ENCODE results near the gene GIGYF2.
"Not testable (repeated sequence)": the region's sequence is repeated elsewhere in the genome, so short reads cannot be mapped to it uniquely, and the experiment has no call there.

The GIGYF2 gene

DNA sequence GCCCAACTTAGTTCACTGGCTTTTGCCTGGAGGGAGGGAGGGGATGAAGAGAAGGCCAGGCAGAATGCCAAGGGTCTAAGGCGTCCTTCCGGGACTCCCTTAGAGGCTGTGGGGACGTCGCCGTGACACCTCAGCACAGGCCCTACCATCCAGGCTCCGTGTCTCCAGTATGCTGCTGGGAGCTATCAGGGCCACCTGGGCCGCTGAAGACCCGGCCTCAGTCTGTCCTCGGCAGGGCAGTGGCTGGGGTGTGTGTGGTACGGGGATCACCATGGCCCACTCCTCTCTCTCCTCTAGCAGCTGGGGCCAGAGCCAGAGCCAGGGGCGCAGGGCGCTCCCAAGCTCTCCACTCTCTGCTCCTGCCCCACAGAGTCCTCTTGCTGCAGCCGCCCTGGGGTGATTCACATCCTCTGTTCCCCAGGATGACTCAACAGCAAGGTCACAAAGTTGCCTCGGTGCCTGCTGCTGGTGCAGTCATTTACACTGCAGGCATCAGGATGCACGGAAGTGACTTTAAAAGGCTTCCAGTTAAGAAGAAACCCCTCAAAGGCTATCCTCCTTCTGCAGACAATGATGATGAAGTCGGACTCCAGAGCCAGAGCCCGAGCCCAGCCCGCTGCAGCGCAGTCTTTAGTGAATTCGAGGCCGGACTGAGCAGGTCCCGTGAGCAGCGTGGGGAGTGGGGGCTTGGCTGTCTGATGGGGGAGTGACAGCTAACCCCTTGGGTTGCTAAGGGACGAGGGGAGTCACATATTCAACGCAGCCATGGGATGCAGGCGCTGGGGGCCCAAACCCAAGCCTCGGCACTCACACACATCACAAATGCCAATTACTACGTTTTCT, 204.8 kb downstream of the GIGYF2 start:
- Histone ChIP-seq H3K27me3 (ENCODE audit: insufficient read depth, low read length, poor library complexity) (no peaks in the 10 kb centered on the region), H3K23ac (ENCODE audit: low read length) (no peak overlapping the region), H3K79me1 (ENCODE audit: low read length) (no peaks in the 10 kb centered on the region), H3K4me2 (ENCODE audit: low read length) (no peak overlapping the region), H2AK5ac (ENCODE audit: low read length) (no peak overlapping the region), H3K18ac (ENCODE audit: low read length) (no peak overlapping the region), H3K9ac (ENCODE audit: low read length) (no peak overlapping the region), H3K79me2 (ENCODE audit: control insufficient read depth, insufficient read depth, low read length) (no peaks in the 10 kb centered on the region), H3K56ac (ENCODE audit: low read length) (peak overlapping the region; percentile 25), H3K4ac (ENCODE audit: low read depth, low read length) (no peak overlapping the region), H4K8ac (ENCODE audit: low read depth, low read length) (no peak overlapping the region), H4K5ac (ENCODE audit: low read length) (no peak overlapping the region), H3K36me3 (ENCODE audit: control insufficient read depth, insufficient read depth, low read length) (no peaks in the 10 kb centered on the region), H2BK15ac (replicated peaks; ENCODE audit: low read depth) (no peak overlapping the region), H2BK5ac (ENCODE audit: low read length) (no peak overlapping the region), H2BK120ac (ENCODE audit: low read depth, low read length) (no peak overlapping the region), H3K4me1 (ENCODE audit: control insufficient read depth, low read depth, low read length) (no peaks in the 10 kb centered on the region), H3K27ac (ENCODE audit: low read depth, low read length) (no peak overlapping the region), H3K4me3 (ENCODE audit: low read length) (no peak overlapping the region)
- no CpG with 5 or more reads among the region's 28 CpGs for WGBS (ENCODE audit: extremely low coverage, insufficient coverage, low lambda C conversion rate)
- DNase-seq, result peak; percentile 64

DNA sequence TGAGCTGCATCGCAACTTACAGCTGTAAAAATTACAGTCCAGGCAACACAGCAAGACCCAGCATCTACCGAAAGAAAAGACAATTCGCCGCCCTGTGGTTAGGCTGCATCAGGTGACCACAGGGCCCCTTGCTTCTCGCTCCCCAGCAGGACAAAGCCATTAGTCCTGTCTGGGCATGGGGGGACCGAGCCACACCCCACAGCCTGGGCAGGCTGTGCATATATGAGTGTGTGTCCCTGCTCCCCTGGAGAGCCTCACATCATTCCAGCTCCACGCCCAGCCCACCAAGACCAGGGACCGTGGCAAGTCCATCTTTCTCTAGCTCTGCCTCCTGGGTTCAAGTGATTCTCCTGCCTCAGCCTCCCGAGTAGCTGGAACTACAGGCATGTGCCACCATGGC, 206.9 kb downstream of the GIGYF2 start:
- no peak for DNase-seq

DNA sequence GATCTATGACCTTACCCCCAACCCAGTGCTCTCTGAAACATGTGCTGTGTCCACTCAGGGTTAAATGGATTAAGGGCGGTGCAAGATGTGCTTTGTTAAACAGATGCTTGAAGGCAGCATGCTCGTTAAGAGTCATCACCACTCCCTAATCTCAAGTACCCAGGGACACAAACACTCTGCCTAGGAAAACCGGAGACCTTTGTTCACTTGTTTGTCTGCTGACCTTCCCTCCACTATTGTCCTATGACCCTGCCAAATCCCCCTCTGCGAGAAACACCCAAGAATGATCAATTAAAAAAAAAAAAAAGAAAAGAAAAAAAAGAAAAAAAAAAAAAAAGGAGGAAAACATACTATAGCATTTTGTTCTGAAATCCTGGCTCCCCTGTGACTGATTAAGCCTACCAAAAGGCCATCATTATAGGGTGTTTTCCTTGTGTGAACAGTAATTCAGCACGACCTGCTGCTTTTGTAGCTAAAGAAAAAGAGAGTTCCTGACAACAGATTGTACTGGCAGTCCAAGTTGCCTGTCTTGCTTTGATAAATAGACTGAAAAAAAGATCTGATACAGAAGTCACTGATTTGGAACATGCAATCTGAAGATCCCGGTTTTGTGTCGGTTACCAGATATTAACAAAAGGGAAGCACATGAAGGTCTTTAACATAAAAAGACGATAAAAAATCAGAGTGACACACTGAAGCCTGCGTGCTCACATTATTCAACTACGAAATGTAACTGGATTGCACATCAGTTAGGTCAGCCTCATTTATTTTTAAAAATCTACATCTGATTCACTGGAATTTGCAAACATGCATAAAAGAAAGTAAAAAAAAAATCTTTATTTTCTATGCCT, 210.0 kb downstream of the GIGYF2 start:
- not testable (repeated sequence) for DNase-seq; H3K9ac ChIP-seq (ENCODE audit: low read length); H3K27ac ChIP-seq (ENCODE audit: low read depth, low read length); H3K4me2 ChIP-seq (ENCODE audit: low read length); H4K5ac ChIP-seq (ENCODE audit: low read length); H3K56ac ChIP-seq (ENCODE audit: low read length); H2BK120ac ChIP-seq (ENCODE audit: low read depth, low read length); H2BK15ac ChIP-seq (replicated peaks; ENCODE audit: low read depth); H3K27me3 ChIP-seq (ENCODE audit: insufficient read depth, low read length, poor library complexity); H3K4me1 ChIP-seq (ENCODE audit: control insufficient read depth, low read depth, low read length); H3K23ac ChIP-seq (ENCODE audit: low read length); H3K79me2 ChIP-seq (ENCODE audit: control insufficient read depth, insufficient read depth, low read length); H2BK5ac ChIP-seq (ENCODE audit: low read length); H4K8ac ChIP-seq (ENCODE audit: low read depth, low read length); H3K4ac ChIP-seq (ENCODE audit: low read depth, low read length); H3K79me1 ChIP-seq (ENCODE audit: low read length); H3K18ac ChIP-seq (ENCODE audit: low read length); H3K4me3 ChIP-seq (ENCODE audit: low read length); H2AK5ac ChIP-seq (ENCODE audit: low read length); H3K36me3 ChIP-seq (ENCODE audit: control insufficient read depth, insufficient read depth, low read length)
- no CpG with 5 or more reads among the region's 10 CpGs for WGBS (ENCODE audit: extremely low coverage, insufficient coverage, low lambda C conversion rate)

More for the DNA sequence above, 206.9 kb downstream of the GIGYF2 start:
- no peak overlapping the region for H2BK120ac ChIP-seq (ENCODE audit: low read depth, low read length)
- no peak overlapping the region for H2AK5ac ChIP-seq (ENCODE audit: low read length)
- no peak overlapping the region for H3K56ac ChIP-seq (ENCODE audit: low read length)
- H3K4me2 ChIP-seq (ENCODE audit: low read length), result no peak overlapping the region
- H3K4me3 ChIP-seq (ENCODE audit: low read length), result no peak overlapping the region
- no peak overlapping the region for H3K23ac ChIP-seq (ENCODE audit: low read length)
- WGBS (ENCODE audit: extremely low coverage, insufficient coverage, low lambda C conversion rate), result no CpG with 5 or more reads among the region's 9 CpGs
- H2BK5ac ChIP-seq (ENCODE audit: low read length), result no peak overlapping the region
- H2BK15ac ChIP-seq (replicated peaks; ENCODE audit: low read depth), result no peak overlapping the region
- no peak overlapping the region for H3K27ac ChIP-seq (ENCODE audit: low read depth, low read length)
- no peaks in the 10 kb centered on the region for H3K27me3 ChIP-seq (ENCODE audit: insufficient read depth, low read length, poor library complexity)
- H3K9ac ChIP-seq (ENCODE audit: low read length), result no peak overlapping the region
- no peak overlapping the region for H3K4ac ChIP-seq (ENCODE audit: low read depth, low read length)
- H4K5ac ChIP-seq (ENCODE audit: low read length), result no peak overlapping the region
- no peaks in the 10 kb centered on the region for H3K79me1 ChIP-seq (ENCODE audit: low read length)
- no peaks in the 10 kb centered on the region for H3K4me1 ChIP-seq (ENCODE audit: control insufficient read depth, low read depth, low read length)
- no peaks in the 10 kb centered on the region for H3K79me2 ChIP-seq (ENCODE audit: control insufficient read depth, insufficient read depth, low read length)
- H3K18ac ChIP-seq (ENCODE audit: low read length), result no peak overlapping the region
- no peak overlapping the region for H4K8ac ChIP-seq (ENCODE audit: low read depth, low read length)
- H3K36me3 ChIP-seq (ENCODE audit: control insufficient read depth, insufficient read depth, low read length), result no peaks in the 10 kb centered on the region

DNA sequence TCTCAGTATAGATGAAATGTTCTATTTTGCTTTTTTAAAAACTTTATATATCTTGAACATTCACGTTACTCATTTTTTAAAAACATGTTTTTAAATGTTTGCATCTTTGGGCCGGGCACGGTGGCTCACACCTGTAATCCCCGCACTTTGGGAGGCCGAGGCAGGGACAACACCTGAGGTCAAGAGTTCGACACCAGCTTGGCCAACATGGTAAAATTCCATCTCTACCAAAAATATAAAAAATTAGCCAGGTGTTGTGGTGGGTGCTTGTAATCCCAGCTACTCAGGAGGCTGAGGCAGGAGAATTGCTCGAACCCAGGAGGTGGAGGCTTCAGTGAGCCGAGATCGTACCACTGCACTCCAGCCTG, 210.6 kb downstream of the GIGYF2 start:
- no CpG with 5 or more reads among the region's 9 CpGs for WGBS (ENCODE audit: extremely low coverage, insufficient coverage, low lambda C conversion rate)
- H3K4me3 ChIP-seq (ENCODE audit: low read length); H3K56ac ChIP-seq (ENCODE audit: low read length); H2BK15ac ChIP-seq (replicated peaks; ENCODE audit: low read depth); H3K4me2 ChIP-seq (ENCODE audit: low read length); H3K23ac ChIP-seq (ENCODE audit: low read length); H2BK120ac ChIP-seq (ENCODE audit: low read depth, low read length); H3K18ac ChIP-seq (ENCODE audit: low read length); H3K9ac ChIP-seq (ENCODE audit: low read length); H2AK5ac ChIP-seq (ENCODE audit: low read length); H3K36me3 ChIP-seq (ENCODE audit: control insufficient read depth, insufficient read depth, low read length); H3K79me2 ChIP-seq (ENCODE audit: control insufficient read depth, insufficient read depth, low read length); H4K8ac ChIP-seq (ENCODE audit: low read depth, low read length); H4K5ac ChIP-seq (ENCODE audit: low read length); H2BK5ac ChIP-seq (ENCODE audit: low read length); H3K79me1 ChIP-seq (ENCODE audit: low read length); H3K4ac ChIP-seq (ENCODE audit: low read depth, low read length); H3K27me3 ChIP-seq (ENCODE audit: insufficient read depth, low read length, poor library complexity); DNase-seq; H3K4me1 ChIP-seq (ENCODE audit: control insufficient read depth, low read depth, low read length); H3K27ac ChIP-seq (ENCODE audit: low read depth, low read length): not testable (repeated sequence)

DNA sequence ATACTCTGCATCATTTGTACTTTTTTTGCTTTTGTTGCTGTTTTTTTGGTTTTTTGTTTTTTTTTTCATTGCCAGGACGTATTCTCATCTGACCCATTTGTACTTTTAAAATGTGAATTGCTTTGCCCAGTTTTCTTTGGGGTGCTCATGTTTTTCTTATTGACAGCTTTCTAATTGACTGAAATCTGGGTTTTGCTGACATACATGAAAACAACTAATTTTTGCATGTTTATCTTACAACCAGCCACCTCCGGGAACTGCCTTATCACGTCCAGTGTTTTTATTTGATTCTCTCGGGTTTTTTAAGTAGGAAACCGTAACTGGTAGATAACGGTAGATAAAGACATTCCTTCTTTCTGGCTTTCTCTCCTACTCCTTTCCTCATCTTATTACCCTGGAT, 211.6 kb downstream of the GIGYF2 start:
- Histone ChIP-seq H3K4me2 (ENCODE audit: low read length) (no peak overlapping the region), H3K79me1 (ENCODE audit: low read length) (no peaks in the 10 kb centered on the region), H2AK5ac (ENCODE audit: low read length) (no peak overlapping the region), H3K27ac (ENCODE audit: low read depth, low read length) (no peak overlapping the region), H3K4me3 (ENCODE audit: low read length) (no peak overlapping the region), H4K5ac (ENCODE audit: low read length) (no peak overlapping the region), H3K4me1 (ENCODE audit: control insufficient read depth, low read depth, low read length) (no peaks in the 10 kb centered on the region), H2BK120ac (ENCODE audit: low read depth, low read length) (no peak overlapping the region), H2BK5ac (ENCODE audit: low read length) (no peak overlapping the region), H4K8ac (ENCODE audit: low read depth, low read length) (no peak overlapping the region), H3K23ac (ENCODE audit: low read length) (no peak overlapping the region), H3K18ac (ENCODE audit: low read length) (no peak overlapping the region), H3K9ac (ENCODE audit: low read length) (no peak overlapping the region), H3K56ac (ENCODE audit: low read length) (no peak overlapping the region), H2BK15ac (replicated peaks; ENCODE audit: low read depth) (no peak overlapping the region), H3K36me3 (ENCODE audit: control insufficient read depth, insufficient read depth, low read length) (no peaks in the 10 kb centered on the region), H3K4ac (ENCODE audit: low read depth, low read length) (no peak overlapping the region), H3K27me3 (ENCODE audit: insufficient read depth, low read length, poor library complexity) (no peaks in the 10 kb centered on the region), H3K79me2 (ENCODE audit: control insufficient read depth, insufficient read depth, low read length) (no peaks in the 10 kb centered on the region)
- DNase-seq, result peak; percentile 44
- no CpG with 5 or more reads among the region's 6 CpGs for WGBS (ENCODE audit: extremely low coverage, insufficient coverage, low lambda C conversion rate)
